Measurements from ENCODE around the gene CR1.
"Not testable (repeated sequence)": the region's sequence is repeated elsewhere in the genome, so short reads cannot be mapped to it uniquely, and the experiment has no call there.

CR1 gene

DNA sequence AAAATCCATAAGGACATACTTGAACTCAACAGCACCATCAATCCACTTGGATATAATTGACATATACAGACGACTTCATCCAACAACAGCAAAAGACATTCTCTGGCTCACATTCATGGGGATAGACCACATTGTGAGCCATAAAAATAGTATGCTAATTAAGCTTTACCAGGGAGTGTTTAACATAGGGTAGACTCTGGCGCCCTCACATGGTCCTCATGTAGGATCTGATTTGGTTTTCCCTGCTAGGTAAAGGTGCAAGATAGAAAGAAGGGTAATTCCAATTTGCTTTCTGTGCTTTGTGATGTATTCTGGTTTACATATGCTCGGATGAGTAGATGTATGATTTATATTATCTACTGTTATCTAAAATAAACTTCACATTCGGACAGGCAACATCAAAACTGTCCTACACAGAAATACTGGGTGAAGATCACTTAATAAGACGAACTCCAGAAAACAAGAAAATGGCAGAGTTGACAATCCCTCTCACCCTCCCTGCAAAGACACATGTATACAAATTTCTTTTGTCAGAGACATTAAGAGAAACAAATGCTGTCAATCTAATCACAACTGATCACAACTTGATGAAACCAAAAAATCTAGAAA is 176.7 kb downstream of the CR1 start:
- peak in 17 of 58 donors; percentile 2 to 32 (median 12) for DNase-seq

DNA sequence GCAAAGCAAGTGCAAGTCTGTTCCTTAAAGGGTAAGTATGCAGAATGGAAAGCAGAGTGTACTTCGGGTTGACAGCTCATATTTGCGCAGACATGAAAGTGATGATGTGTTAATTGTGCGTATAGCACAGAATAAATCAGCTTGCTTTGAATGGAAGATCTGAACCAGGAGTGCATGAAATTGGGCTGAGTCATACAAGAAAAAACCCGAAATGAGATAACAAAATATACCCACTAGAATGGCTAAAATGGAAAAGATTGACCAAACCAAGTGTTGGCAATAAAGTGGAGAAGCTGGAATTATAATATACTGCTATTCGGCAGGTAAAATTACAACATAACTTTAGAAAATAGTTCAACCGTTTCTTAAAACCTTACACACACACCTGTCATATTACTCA is 177.4 kb downstream of the CR1 start:
- no peak for DNase-seq

DNA sequence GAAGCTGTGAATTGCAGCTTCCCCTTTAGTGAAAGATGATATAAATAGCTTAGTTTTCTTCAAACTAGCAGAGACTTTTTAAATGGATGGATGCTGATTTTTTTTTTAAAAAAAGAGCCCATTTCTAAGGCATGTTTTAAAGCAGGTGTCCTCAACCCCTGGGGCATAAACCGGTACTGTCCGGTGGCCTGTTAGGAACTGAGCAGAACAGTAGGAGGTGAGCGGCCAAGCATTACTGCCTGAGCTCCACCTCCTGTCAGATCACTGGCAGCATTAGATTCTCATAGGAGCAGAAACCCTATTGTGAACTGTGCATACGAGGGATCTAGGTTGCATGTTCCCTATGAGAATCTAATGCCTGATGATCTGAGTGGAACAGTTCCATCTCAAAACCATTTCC is 180.2 kb downstream of the CR1 start:
- no peak for DNase-seq

DNA sequence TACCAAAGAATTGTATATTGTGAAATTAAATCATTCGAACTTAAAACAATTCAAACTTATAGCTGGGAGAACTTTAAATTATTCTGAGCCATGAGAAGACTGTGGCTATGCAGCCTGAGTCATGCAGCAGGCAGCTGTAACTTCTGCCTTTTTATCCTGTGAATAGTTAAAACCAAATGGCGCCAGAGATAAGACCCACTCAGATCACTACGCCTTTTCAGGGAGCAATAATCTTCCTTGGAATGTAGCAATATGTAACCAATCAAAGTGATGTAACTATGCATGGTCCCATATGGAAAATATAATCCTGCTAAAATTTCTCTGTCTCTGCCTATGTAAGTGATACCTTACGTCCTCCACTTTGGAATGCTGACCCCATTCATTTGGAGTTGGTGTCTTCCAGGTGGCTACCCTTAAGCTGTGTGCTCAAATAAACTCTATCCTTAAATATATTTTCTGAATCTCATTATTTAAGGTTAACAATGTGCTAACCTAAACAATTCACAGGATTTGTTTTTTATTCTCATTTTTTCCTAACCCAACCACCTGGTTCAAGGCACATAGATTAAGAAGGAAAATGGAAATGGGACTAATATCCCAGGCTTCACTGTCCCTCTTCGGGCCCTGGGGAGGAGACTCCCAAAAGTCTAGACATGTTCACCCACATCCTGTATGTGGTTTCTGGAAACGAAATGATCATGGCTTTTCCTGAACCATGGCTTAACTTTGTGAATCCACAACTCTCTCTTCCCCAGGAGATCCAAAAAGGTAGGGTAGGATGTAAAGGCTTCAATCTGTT is 184.8 kb downstream of the CR1 start:
- DNase-seq: not testable (repeated sequence)

DNA sequence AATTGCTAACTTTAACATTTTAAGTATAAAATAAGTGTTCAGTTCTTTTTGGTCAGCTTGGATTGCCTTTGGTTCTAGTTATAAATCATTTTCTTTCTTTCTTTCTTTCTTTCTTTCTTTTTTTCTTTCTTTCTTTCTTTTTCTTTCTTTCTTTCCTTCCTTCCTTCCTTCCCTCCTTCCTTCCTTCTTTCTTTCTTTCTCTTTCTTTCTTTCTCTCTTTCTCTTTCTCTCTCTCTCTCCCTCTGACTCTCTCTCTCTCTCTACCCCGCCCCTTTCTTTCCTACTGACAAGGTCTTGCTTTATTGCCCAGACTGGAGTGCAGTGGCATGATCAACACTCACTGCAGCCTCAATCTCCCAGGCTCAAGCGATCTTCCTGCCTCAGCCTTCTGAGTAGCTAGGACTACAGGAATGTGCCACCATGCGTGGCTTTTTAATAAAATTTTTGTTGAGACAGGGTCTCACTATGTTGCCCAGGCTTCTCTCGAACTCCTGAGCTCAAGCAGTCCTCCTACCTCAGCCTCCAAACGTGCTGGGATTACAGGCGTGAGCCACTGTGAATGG is 187.0 kb downstream of the CR1 start:
- DNase-seq: not testable (repeated sequence)

DNA sequence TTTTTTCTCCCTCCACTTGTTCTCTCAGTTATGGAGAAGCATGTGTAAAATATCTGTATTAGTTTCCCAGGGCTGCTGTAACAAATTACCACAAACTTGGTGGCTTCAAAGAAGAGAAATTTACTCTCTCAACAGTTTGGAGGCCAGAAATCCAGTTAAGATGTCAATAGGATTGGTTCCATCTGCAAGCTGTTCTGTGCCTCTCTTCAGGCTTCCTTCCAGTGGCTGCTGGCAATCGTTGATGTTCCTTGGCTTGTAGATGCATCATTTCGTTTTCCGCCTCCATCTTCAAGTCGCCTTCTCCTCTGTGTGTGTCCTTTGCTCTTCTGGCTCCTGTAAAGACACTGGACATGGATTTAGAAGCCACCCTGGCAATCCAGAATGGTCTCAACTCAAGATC is 194.6 kb downstream of the CR1 start:
- DNase-seq: not testable (repeated sequence)

DNA sequence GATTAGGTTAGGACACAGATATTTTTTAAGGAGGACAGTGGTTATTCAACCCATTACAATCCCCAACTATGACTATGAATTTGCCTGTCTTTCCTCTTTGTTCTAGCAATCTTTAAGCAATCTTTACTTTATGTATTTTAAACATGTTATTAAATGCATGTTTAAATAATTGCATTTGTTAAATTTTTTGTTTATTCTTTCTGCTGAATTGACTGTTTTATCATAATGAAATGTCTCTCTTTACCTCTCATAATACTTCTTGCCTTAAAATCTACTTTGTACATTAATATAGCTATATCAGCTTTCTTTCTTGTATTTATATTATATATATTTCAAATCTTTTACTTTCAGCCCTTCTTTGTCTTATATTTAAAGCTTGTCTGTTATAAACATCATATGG is 195.1 kb downstream of the CR1 start:
- no peak for DNase-seq

Data from anterior cingulate cortex (tissue), 58 donors.